Activated T-helper 9 cell treated with anti-CD3 and anti-CD28 coated beads, Interleukin-2, amount 50 U/mL, for 16 hours (primary cell): ENCODE results near the gene ELK3.

Experiments used
- DNase-seq: peaks from one replicate; pipeline ENCODE4 v3.0.0-alpha.2; 2020; ENCODE audit warnings: low read depth

ELK3 gene

GRCh38 chr12:96193725-96194575 lies at the start of gene ELK3:
Gene ELK3, plus strand, starts transcription at chr12:96194375.
- DNase-seq = peak; percentile 58

- no peak for DNase-seq
Measured at GRCh38 chr12:96146747-96147146, 47.4 kb upstream of the ELK3 start.

GRCh38 chr12:96150442-96150841 lies 43.7 kb upstream of the ELK3 start:
- no peak for DNase-seq

GRCh38 chr12:96152164-96152563 lies 42.0 kb upstream of the ELK3 start:
- DNase-seq = no peak

GRCh38 chr12:96153131-96153725 lies 40.9 kb upstream of the ELK3 start:
- no peak for DNase-seq

GRCh38 chr12:96155181-96155580 lies 39.0 kb upstream of the ELK3 start:
- DNase-seq = no peak

GRCh38 chr12:96155781-96156180 lies 38.4 kb upstream of the ELK3 start:
- DNase-seq = no peak

- DNase-seq = no peak
Measured at GRCh38 chr12:96156211-96156610, 38.0 kb upstream of the ELK3 start.

- no peak for DNase-seq
Measured at GRCh38 chr12:96157427-96157826, 36.7 kb upstream of the ELK3 start.

GRCh38 chr12:96164951-96165811 lies 29.0 kb upstream of the ELK3 start:
- no peak for DNase-seq

GRCh38 chr12:96166765-96167164 lies 27.4 kb upstream of the ELK3 start:
- DNase-seq = no peak

- no peak for DNase-seq
Measured at GRCh38 chr12:96167492-96167891, 26.7 kb upstream of the ELK3 start.

GRCh38 chr12:96170328-96170727 lies 23.8 kb upstream of the ELK3 start:
- no peak for DNase-seq

- no peak for DNase-seq
Measured at GRCh38 chr12:96170762-96171161, 23.4 kb upstream of the ELK3 start.

GRCh38 chr12:96171905-96172304 lies 22.3 kb upstream of the ELK3 start:
- no peak for DNase-seq

- DNase-seq = no peak
Measured at GRCh38 chr12:96172981-96173380, 21.2 kb upstream of the ELK3 start.

- no peak for DNase-seq
Measured at GRCh38 chr12:96176575-96176974, 17.6 kb upstream of the ELK3 start.

- peak; percentile 57 for DNase-seq
Measured at GRCh38 chr12:96177013-96177412, 17.2 kb upstream of the ELK3 start.

- no peak for DNase-seq
Measured at GRCh38 chr12:96183734-96184370, 10.3 kb upstream of the ELK3 start.

- no peak for DNase-seq
Measured at GRCh38 chr12:96185914-96186313, 8.3 kb upstream of the ELK3 start.

GRCh38 chr12:96186607-96187301 lies 7.4 kb upstream of the ELK3 start:
- no peak for DNase-seq

GRCh38 chr12:96187956-96188355 lies 6.2 kb upstream of the ELK3 start:
- DNase-seq = no peak
